GM11168 (cell line): ENCODE data around the gene RBBP8NL.

Experiments
- in situ Hi-C: fragments of 300-500 bp; cut with MboI; formaldehyde crosslinking; loops from one replicate; pipeline ENCODE4 v1.12.0; 2022; ENCODE audit warnings: low sequenced_read_pairs; ENCODE audit not compliant: unreplicated experiment

RBBP8NL gene

GRCh38 chr20:62396367-62397239 is 30.7 kb downstream of the RBBP8NL start:
- in situ Hi-C loops, result loop anchor here (25.0 kb wide), 1 partner anchor 384 kb away; no protein-coding TSS in a partner anchor

DNA sequence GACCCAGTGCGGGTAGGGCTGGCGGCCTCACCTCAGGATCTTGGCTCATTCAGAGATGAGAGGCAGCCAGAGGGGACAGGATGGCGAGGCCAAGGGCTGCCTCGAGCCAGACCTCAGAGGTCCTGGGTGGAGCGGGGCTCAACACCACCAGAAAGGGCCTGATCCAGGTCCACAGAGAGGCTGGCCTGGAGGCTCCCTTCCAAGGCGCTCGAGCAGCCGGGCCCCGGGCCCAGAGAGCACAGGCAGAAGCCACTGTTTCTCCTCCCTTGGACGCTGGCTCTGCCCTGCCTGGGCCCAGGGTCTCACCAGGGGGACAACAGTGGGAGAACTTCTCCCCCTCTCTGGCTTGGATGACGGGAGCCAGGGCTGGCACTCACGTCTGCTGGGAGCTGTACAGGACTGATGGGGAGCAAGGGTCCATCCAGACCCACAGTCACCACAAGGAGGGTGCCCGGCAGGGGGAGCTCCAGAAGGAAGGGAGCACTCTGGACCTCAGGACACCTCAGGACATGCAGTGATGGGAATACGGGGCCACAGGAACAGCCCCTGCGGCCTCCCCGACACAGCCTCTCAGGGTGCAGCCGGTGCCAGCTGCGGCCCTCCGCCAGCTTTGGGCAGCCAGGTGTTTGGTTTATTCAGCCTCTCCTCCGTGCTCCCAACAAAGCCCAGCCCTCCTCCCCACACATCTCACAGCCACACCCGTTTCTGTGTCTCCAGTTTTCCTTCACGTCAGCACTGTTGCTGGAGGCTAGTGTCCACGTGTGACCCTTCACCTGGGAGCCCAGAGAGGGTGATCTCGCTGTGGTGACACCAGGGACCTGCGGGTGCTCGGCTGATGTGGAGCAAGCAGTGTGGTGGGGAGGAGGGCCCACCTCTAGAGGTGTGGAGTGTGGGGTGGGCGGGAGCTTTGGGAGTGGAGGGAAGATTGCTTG is 31.8 kb downstream of the RBBP8NL start:
- in situ Hi-C loops, result loop anchor here (25.0 kb wide), 1 partner anchor 383 kb away; no protein-coding TSS in a partner anchor

DNA sequence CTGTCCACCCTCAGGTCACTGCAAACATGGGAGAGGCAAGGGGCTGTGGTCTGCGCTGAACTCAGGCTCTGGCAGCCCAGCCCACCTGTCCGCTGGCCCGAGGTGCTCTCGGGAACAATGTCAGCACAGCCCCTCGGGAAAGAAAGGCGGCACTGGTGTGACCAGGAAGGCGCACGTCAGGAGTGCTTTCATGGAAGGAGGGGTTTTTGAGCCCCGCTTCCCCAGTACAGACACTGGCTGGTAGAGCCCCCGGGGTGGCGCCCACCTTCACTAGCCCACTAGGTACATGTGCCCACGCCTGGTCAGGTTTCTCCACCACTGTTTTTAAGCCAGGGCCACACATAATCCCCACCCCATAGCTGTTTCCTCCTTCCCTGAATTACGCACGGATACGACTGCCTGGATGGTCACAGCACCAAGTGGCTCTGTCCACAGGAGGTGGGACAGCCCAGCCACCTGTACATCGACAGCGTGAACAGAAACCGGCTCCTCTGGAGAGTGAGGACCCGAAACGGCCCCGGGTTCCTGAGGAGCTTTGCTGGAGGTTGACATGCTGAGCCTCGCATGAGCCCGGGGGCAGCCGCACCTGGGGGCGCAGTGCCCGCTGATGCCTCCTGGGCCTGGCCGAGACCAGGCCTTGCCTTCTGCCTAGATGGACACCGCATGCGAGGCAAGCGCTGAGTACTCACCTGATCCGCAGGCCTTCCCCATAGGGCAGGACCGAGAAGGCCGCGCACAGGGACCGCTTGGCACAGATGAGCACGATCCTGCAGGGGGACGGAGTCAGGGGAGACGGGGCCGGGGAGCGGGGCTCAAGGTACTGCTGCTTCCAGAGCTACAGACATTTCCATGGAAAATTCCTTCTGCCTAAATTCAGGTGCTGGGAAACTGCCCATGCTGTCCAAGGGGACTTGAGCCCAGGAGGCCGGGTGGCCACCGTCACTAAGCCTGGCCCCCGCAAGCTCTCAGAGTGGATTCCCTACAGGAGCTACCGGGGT is 32.8 kb downstream of the RBBP8NL start:
- in situ Hi-C loops, result loop anchor here (25.0 kb wide), 1 partner anchor 382 kb away; no protein-coding TSS in a partner anchor

DNA sequence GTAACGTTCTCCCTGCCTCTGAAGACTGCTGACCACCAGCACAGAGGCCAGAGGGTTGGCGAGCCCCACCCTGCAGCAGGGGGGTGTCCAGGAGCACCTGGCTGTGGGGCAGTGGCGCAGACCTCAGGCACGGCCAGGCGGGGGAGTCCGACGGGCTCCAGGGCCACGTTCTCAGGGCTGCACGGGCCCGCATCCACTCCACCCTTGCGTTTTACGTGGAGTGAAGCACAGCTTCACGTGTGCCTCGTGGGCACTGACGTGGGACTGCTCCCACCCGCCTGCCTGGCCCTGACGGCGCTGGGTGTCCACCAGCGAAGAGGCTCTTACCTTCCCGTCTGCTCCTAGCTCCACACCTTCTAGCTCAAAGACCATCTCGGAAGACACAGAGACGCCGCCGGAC is 33.5 kb downstream of the RBBP8NL start:
- in situ Hi-C loops, result loop anchor here (25.0 kb wide), 1 partner anchor 382 kb away; no protein-coding TSS in a partner anchor

GRCh38 chr20:62393335-62393665 is 34.0 kb downstream of the RBBP8NL start:
- in situ Hi-C loops, result loop anchor here (25.0 kb wide), 1 partner anchor 381 kb away; no protein-coding TSS in a partner anchor

DNA sequence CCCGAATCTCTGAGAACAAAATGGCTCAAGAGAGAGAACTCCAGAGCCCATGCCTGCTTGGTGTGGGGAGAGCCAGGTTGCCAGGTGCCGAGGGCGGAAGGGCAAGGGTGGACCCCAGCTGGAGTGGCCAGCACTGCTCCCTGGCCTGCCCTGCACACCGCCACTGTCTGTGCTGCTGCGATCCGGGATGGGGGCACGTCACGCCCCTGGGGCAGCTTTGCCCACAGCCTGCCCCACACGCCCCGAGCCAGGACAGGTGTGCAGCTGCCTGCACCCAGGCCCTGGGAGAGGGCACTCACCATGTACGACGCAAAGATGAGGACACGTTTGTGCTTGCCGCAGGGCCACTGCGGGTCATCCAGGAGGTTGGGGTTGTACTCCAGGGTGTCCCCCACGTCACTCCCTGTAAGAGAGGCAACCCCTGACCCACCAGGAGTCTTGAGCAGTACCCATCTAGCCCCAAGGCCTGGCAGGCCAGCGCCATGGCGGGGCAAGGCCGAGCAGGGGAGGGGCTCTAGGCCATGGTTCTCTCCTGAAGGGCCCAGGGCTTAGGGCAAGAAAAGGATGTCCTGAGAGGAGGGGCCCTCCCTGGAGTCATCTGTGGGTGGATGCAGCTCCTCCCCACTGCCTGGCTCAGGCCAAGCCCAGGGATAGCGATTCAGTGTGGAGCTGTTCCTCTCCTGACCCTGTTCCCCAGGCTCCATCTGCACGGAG is 34.6 kb downstream of the RBBP8NL start:
- in situ Hi-C loops, result loop anchor here (25.0 kb wide), 1 partner anchor 380 kb away; no protein-coding TSS in a partner anchor

GRCh38 chr20:62392077-62392418 is 35.3 kb downstream of the RBBP8NL start:
- in situ Hi-C loops, result loop anchor here (25.0 kb wide), 1 partner anchor 380 kb away; no protein-coding TSS in a partner anchor

DNA sequence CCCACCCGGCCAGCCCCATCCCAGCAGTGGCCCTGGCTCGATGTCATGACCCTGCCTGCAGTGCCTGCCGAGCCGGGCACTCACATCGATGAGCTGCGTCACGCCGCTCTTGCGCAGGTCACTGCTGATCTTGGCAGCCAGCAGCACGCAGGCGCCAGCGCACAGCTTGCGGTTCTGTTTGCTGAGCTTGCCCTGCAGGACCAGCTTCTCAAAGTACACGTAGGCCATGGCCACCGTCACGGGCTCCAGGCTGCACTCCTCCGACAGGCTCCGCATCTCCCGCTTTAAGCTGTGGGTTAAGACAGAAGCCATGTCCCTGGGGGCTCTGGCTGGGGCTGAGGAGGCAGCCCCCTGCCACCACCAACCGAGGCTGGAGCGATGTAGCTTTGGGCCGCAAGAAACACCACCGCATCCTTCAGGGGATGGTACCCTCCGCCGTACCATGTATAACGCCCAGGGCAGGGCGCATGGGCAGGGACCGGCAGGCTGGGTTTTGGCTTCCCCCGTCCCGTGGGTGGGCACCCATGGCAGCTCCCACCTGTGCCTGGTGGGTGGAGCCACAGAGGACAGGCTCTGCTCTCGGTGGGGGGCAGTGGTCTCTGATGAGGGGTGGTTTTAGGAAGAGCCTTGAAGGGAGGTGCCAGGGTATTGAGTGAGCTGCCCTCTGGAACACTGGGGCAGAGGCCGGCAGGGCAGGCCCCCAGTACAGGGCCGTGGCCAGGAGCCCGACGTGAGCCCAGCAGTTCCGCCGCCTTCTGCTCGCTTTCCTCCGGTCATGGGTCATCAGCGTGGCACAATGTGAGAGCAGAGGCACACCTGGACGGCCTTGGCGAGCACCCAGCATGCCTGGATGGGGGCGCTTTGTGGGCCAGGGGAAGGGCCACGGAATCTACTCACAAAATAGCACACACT is 35.9 kb downstream of the RBBP8NL start:
- in situ Hi-C loops, result loop anchor here (25.0 kb wide), 1 partner anchor 379 kb away; no protein-coding TSS in a partner anchor

- in situ Hi-C loops, result loop anchor here (25.0 kb wide), 1 partner anchor 378 kb away; no protein-coding TSS in a partner anchor
Observed at GRCh38 chr20:62390317-62391164, 36.8 kb downstream of the RBBP8NL start.

DNA sequence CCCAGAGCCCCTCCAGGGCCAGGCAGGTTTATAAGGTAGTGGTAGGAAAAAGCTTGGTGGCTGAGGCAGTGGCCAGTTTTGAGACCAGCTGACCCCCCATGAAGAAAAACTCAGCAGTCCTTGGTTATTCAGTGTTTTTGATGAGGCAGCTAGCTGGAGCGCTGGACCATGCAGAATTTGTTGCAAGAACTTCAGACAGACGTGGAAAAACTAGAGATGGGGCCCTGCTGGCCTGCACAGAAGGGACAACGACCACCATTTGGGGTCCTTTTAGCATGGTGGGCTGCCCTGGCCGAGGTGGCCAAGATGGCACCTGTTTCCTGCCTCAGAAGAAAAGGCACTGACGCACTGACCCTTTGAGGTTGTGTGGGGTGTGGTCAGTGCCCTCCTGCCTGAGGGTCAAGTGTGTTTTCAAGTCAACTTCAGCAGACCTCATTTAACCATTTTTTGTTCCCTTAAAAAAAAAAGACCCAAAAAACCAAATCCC is 37.7 kb downstream of the RBBP8NL start:
- in situ Hi-C loops, result loop anchor here (25.0 kb wide), 1 partner anchor 377 kb away; no protein-coding TSS in a partner anchor

- in situ Hi-C loops, result loop anchor here (25.0 kb wide), 1 partner anchor 377 kb away; no protein-coding TSS in a partner anchor
Observed at GRCh38 chr20:62388839-62389600, 38.3 kb downstream of the RBBP8NL start.

DNA sequence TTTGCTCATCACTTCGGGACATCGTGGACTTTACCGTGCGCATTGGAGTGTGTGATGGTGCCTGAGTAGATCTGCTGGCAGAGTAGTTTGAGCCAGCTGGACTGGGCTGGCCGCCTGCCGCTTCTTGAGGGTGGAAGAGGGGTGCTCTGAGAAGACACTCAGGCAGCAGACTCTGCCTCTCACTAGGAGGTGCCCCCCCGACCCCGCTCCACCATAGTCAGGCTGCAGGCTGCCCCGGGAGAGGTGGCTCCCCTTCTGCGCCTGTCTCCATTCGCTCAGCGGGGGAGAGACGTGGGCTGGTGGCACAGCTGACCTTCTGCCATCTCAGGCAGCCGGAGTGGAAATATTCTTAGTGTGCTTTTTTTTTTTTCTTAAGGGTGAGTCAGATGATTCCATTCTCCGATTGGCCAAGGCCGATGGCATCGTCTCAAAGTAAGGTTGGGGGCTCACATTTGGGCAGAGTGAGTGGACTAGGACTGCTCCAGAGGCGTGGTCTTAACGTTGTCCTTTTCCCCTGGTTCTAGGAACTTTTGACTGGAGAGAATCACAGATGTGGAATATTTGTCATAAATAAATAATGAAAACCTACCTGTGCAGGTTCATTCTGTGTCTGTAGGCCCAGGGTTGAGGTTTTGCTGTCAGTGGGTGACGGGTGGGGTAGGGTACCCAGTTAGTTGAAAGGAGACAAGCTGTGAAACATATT is 39.3 kb downstream of the RBBP8NL start:
- in situ Hi-C loops, result loop anchor here (25.0 kb wide), 1 partner anchor 376 kb away; no protein-coding TSS in a partner anchor

- in situ Hi-C loops, result loop anchor here (25.0 kb wide), 1 partner anchor 375 kb away; no protein-coding TSS in a partner anchor
Observed at GRCh38 chr20:62387219-62387913, 40.0 kb downstream of the RBBP8NL start.
